HEK293T (cell line): ENCODE results near the gene ERC2.

Experiments
- ARNT ChIP-seq: fragments of 450-650 bp; IDR thresholded peaks from 2 replicates; pipeline ENCODE4 v1.6.1; 2017; ENCODE audit warnings: mild to moderate bottlenecking
- FOXK2 ChIP-seq: fragments of 450-650 bp; IDR thresholded peaks from 2 replicates; pipeline ENCODE4 v1.6.1; 2016; ENCODE audit warnings: mild to moderate bottlenecking
- NFRKB ChIP-seq: fragments of 450-650 bp; IDR thresholded peaks from 2 replicates; pipeline ENCODE4 v1.6.1; 2016; ENCODE audit warnings: mild to moderate bottlenecking, moderate library complexity
- SUZ12 ChIP-seq: fragments of 450-650 bp; IDR thresholded peaks from 2 replicates; pipeline ENCODE4 v1.6.1; 2016; ENCODE audit warnings: mild to moderate bottlenecking
- ZNF384 ChIP-seq: fragments of 450-650 bp; IDR thresholded peaks from 2 replicates; pipeline ENCODE4 v1.6.1; 2016

DNA sequence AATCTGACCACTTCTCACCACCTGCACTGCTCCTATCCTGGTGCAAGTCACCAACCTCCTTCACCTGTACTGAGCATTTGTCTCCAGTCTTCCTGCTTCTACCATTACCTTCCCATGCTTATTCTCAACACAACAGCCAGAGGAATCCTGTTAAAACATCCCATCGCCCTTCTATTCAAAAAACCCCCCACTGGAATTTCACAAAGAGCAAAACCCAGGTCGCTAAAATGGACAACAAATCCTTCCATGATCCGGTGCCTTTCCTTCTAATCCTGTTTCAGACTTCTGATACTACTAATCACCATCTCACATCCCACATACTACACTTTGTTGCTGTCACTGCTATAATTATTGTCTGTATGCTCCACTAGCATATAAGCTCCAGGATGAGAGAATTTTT lies 85.2 kb downstream of the ERC2 start:
- TF ChIP-seq ARNT (no peak), NFRKB (no peak), SUZ12 (no peak), FOXK2 (no peak), ZNF384 (no peak)
